Activated CD8-positive, alpha-beta T cell treated with anti-CD3 and anti-CD28 coated beads for 36 hours (primary cell): Measurements from ENCODE around the gene TRAK1. TPM values are rescaled to one million over a fixed set of nuclear protein-coding genes. Genes with fewer than 3 reads are reported as not detected.

Experiments used
- ATAC-seq: fragments of 200-7000 bp; cut with Tn5 transposase; one replicate; pipeline ENCODE4 v1.10.0; 2021; ENCODE audit warnings: mild to moderate bottlenecking, moderate library complexity
- CTCF ChIA-PET: fragments of 350-600 bp; sonication (Branson Sonifier 250); formaldehyde crosslinking; loops from one replicate; lab custom pipeline; 2021; ENCODE audit warnings: antibody characterized with exemption; lab: Charles Lee
- POLR2A ChIA-PET: fragments of 350-600 bp; sonication (Branson Sonifier 250); formaldehyde crosslinking; loops from one replicate; lab custom pipeline; 2021; ENCODE audit warnings: antibody characterized with exemption; lab: Charles Lee
- DNase-seq: peaks from one replicate; pipeline ENCODE4 v3.0.0-alpha.2; 2020
- H3K27ac Mint-ChIP-seq: one replicate; pipeline ENCODE4 v1.8.0; 2021; ENCODE audit warnings: mild to moderate bottlenecking, mixed read lengths
- H3K27me3 Mint-ChIP-seq: one replicate; pipeline ENCODE4 v1.8.0; 2021; ENCODE audit warnings: mixed read lengths
- H3K36me3 Mint-ChIP-seq: one replicate; pipeline ENCODE4 v1.8.0; 2021; ENCODE audit warnings: low read depth, mixed read lengths
- H3K4me1 Mint-ChIP-seq: one replicate; pipeline ENCODE4 v1.8.0; 2021; ENCODE audit warnings: low read depth, mixed read lengths
- H3K4me3 Mint-ChIP-seq: one replicate; pipeline ENCODE4 v1.8.0; 2021; ENCODE audit warnings: mild to moderate bottlenecking, moderate library complexity, mixed read lengths
- H3K9me3 Mint-ChIP-seq: one replicate; pipeline ENCODE4 v1.8.0; 2021; ENCODE audit warnings: mixed read lengths
- intact Hi-C: fragments of 100-400 bp; cut with micrococcal nuclease; formaldehyde crosslinking; loops from one replicate; pipeline ENCODE4 v1.10.0; 2022
- total RNA-seq, 2 experiments: library from RNA; stranded (reverse); gene quantifications; one replicate each; pipeline ENCODE4 v1.2.3, GENCODE V29; 2021
- TF ChIP-seq, protein P1 (sequence below): fragments of 200-600 bp; IDR thresholded peaks from one replicate; pipeline ENCODE4 v1.8.0; 2022; ENCODE audit warnings: antibody characterized with exemption, mild to moderate bottlenecking

The TRAK1 gene
- total RNA-seq, 2 experiments from 2014 or later: 24.1 to 24.3 TPM

- ATAC-seq: no peak
- POLR2A ChIA-PET: interaction anchor here (0.6 kb wide), 1 partner anchor 11 kb away, joined by 3 read pairs; no protein-coding TSS in a partner anchor
Measured at GRCh38 chr3:42226470-42227425, 135.6 kb downstream of the TRAK1 start.

GRCh38 chr3:42228796-42229195, 137.6 kb downstream of the TRAK1 start:
- Mint-ChIP-seq H3K4me1 (no peaks in the 10 kb centered on the region), H3K36me3 (peaks cover 8% of the 10 kb centered on the region), H3K27me3 (peaks cover 2% of the 10 kb centered on the region), H3K9me3 (no peaks in the 10 kb centered on the region), H3K4me3 (no peak overlapping the region), H3K27ac (no peak overlapping the region)
- ATAC-seq (no peak), DNase-seq (no peak)
- CTCF ChIA-PET: interaction anchor here (1.0 to 2.5 kb wide), 11 partner anchors 18 to 309 kb away, joined by 3 to 13 read pairs (median 3); no protein-coding TSS in a partner anchor
- intact Hi-C loops: no loop called here
- POLR2A ChIA-PET: no interaction called here
- TF ChIP-seq, protein P1, sequence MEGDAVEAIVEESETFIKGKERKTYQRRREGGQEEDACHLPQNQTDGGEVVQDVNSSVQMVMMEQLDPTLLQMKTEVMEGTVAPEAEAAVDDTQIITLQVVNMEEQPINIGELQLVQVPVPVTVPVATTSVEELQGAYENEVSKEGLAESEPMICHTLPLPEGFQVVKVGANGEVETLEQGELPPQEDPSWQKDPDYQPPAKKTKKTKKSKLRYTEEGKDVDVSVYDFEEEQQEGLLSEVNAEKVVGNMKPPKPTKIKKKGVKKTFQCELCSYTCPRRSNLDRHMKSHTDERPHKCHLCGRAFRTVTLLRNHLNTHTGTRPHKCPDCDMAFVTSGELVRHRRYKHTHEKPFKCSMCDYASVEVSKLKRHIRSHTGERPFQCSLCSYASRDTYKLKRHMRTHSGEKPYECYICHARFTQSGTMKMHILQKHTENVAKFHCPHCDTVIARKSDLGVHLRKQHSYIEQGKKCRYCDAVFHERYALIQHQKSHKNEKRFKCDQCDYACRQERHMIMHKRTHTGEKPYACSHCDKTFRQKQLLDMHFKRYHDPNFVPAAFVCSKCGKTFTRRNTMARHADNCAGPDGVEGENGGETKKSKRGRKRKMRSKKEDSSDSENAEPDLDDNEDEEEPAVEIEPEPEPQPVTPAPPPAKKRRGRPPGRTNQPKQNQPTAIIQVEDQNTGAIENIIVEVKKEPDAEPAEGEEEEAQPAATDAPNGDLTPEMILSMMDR: peak; percentile 40

More at GRCh38 chr3:42226470-42227425, 135.6 kb downstream of the TRAK1 start:
- no peak overlapping the region for H3K27ac Mint-ChIP-seq
- no peak overlapping the region for H3K4me3 Mint-ChIP-seq
- TF ChIP-seq, protein P1: no peak
- no peaks in the 10 kb centered on the region for H3K27me3 Mint-ChIP-seq
- no peaks in the 10 kb centered on the region for H3K4me1 Mint-ChIP-seq
- CTCF ChIA-PET: interaction anchor here (1.0 kb wide), 1 partner anchor 217 kb away, joined by 4 read pairs; no protein-coding TSS in a partner anchor
- no peaks in the 10 kb centered on the region for H3K9me3 Mint-ChIP-seq
- DNase-seq: no peak
- intact Hi-C loops: no loop called here
- peaks cover 14% of the 10 kb centered on the region for H3K36me3 Mint-ChIP-seq

- no peak overlapping the region for H3K4me3 Mint-ChIP-seq
- TF ChIP-seq, protein P1: no peak
- intact Hi-C loops: no loop called here
- H3K27ac Mint-ChIP-seq: no peak overlapping the region
- no peaks in the 10 kb centered on the region for H3K9me3 Mint-ChIP-seq
- no peak for ATAC-seq
- ChIA-PET POLR2A (no interaction called here), CTCF (interaction anchor here (0.6 to 2.5 kb wide), 12 partner anchors 18 to 308 kb away, joined by 3 to 13 read pairs (median 3); no protein-coding TSS in a partner anchor)
- no peak for DNase-seq
- peaks cover 2% of the 10 kb centered on the region for H3K36me3 Mint-ChIP-seq
- H3K4me1 Mint-ChIP-seq: no peaks in the 10 kb centered on the region
- H3K27me3 Mint-ChIP-seq: peaks cover 2% of the 10 kb centered on the region
Measured at GRCh38 chr3:42229266-42229941, 138.2 kb downstream of the TRAK1 start.

- peaks cover 2% of the 10 kb centered on the region for H3K27me3 Mint-ChIP-seq
- TF ChIP-seq, protein P1: peak; percentile 21
- intact Hi-C loops: loop anchor here (5.0 kb wide), 1 partner anchor 212 kb away; no protein-coding TSS in a partner anchor
- no peaks in the 10 kb centered on the region for H3K4me1 Mint-ChIP-seq
- POLR2A ChIA-PET: no interaction called here
- CTCF ChIA-PET: interaction anchor here (0.6 to 2.5 kb wide), 12 partner anchors 17 to 307 kb away, joined by 3 to 13 read pairs (median 4); no protein-coding TSS in a partner anchor
- H3K4me3 Mint-ChIP-seq: no peak overlapping the region
- ATAC-seq (no peak), DNase-seq (no peak)
- no peaks in the 10 kb centered on the region for H3K9me3 Mint-ChIP-seq
- peaks cover 1% of the 10 kb centered on the region for H3K36me3 Mint-ChIP-seq
- H3K27ac Mint-ChIP-seq: no peak overlapping the region
Measured at GRCh38 chr3:42229942-42230688, 139.0 kb downstream of the TRAK1 start.
